ENCODE data around the gene CAPN12. TPM values are rescaled to one million over a fixed set of nuclear protein-coding genes. Genes with fewer than 3 reads are reported as not detected.

The CAPN12 gene
- total RNA-seq, 1 experiment from 2014 or later = 14.7 TPM

DNA sequence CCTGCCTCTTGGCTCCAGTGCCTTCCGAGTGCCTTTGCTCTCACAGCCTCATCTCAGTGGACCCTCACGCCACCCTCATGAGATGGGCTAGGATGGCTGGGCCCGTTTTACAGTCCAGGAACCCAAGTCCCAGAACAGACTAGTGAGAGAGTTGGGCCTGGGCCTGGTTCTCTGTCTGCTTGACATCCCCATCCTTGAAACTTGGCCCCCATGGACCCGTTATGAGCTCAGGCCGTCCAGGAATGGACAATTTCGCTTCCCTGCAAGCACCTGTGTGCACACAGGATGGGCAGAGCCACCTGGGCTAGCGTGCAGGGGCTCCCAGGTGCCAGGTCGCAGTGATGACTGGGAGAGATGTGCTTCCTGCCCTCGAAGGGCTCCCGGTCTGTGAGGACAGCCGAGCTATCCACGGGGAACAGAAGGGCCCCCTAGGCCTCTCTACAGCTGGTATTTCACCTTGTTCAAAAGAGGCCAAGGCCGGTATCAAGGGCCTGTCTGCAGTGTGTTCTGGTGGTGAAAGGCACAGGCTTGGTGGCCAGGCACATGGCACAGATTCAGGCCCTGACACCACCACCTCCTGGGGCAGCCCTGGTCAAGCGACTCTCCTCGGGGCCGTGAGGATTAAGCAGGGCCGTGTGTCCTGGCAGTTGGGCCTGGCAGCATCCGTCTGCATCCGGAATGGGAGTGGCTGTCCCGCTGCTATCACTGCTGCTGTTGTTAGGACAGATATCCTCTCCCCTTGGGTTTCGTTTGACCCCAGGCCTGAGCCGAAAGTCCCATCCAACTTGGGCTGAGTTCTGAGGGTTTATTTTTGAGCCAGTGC, 38.9 kb downstream of the CAPN12 start:
- BruUV-seq (replicated peaks) = no TSS peak
- no peaks in the 10 kb centered on the region for H3K27me3 Mint-ChIP-seq (ENCODE audit: unreplicated experiment)
- no peak overlapping the region for H3K4me3 Mint-ChIP-seq (ENCODE audit: low read depth, unreplicated experiment)
- H3K4me1 Mint-ChIP-seq (ENCODE audit: low read depth, unreplicated experiment) = peaks cover 59% of the 10 kb centered on the region
- TF ChIP-seq, protein P1, sequence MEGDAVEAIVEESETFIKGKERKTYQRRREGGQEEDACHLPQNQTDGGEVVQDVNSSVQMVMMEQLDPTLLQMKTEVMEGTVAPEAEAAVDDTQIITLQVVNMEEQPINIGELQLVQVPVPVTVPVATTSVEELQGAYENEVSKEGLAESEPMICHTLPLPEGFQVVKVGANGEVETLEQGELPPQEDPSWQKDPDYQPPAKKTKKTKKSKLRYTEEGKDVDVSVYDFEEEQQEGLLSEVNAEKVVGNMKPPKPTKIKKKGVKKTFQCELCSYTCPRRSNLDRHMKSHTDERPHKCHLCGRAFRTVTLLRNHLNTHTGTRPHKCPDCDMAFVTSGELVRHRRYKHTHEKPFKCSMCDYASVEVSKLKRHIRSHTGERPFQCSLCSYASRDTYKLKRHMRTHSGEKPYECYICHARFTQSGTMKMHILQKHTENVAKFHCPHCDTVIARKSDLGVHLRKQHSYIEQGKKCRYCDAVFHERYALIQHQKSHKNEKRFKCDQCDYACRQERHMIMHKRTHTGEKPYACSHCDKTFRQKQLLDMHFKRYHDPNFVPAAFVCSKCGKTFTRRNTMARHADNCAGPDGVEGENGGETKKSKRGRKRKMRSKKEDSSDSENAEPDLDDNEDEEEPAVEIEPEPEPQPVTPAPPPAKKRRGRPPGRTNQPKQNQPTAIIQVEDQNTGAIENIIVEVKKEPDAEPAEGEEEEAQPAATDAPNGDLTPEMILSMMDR (IDR thresholded peaks at IDR 0.05; ENCODE audit: unreplicated experiment) = no peak
- peaks cover 100% of the 10 kb centered on the region for H3K36me3 Mint-ChIP-seq (ENCODE audit: insufficient read depth, unreplicated experiment)
- CTCF ChIA-PET = interaction anchor here (1.0 kb wide), 1 partner anchor 22 kb away, joined by 3 read pairs; no protein-coding TSS in a partner anchor
- H3K27ac Mint-ChIP-seq (ENCODE audit: unreplicated experiment) = peak overlapping the region; percentile 86
- intact Hi-C loops (cut with micrococcal nuclease; ENCODE audit: unreplicated experiment) = no loop called here
- H3K9me3 Mint-ChIP-seq (ENCODE audit: low read depth, unreplicated experiment) = no peaks in the 10 kb centered on the region
- no peak for DNase-seq

DNA sequence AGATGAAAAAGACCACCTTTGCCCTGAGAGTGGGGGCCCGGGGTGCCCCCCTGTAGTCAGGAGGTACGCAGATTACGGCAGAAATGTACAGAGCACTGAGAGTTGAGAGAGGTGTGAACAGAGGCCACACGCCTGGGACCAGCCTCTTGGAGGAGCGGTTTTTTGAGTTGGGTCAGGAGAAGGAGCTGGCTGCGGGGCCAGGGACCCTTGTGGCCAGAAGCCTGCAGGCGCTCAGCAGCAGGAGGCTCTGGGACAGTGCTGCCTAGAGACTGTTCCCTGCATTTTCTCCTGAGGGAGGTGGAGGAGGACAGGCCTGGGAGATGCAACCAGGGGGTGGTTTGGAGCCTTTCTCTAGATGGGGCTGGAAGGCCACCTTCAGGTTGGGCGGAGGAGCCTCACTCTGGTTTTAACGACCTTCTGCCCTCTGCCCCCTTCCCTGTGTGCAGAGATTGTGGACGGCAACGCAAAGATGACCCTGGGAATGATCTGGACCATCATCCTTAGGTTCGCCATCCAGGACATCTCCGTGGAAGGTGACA, 39.7 kb downstream of the CAPN12 start:
- intact Hi-C loops (cut with micrococcal nuclease; ENCODE audit: unreplicated experiment) = no loop called here
- H3K27ac Mint-ChIP-seq (ENCODE audit: unreplicated experiment) = peak overlapping the region; percentile 51
- peaks cover 100% of the 10 kb centered on the region for H3K36me3 Mint-ChIP-seq (ENCODE audit: insufficient read depth, unreplicated experiment)
- DNase-seq = no peak
- peaks cover 64% of the 10 kb centered on the region for H3K4me1 Mint-ChIP-seq (ENCODE audit: low read depth, unreplicated experiment)
- CTCF ChIA-PET = interaction anchor here (1.0 kb wide), 2 partner anchors 21 to 46 kb away, joined by 3 to 5 read pairs; no protein-coding TSS in a partner anchor
- H3K9me3 Mint-ChIP-seq (ENCODE audit: low read depth, unreplicated experiment) = no peaks in the 10 kb centered on the region
- no TSS peak for BruUV-seq (replicated peaks)
- TF ChIP-seq, protein P1 (IDR thresholded peaks at IDR 0.05; ENCODE audit: unreplicated experiment) = no peak
- no peak overlapping the region for H3K4me3 Mint-ChIP-seq (ENCODE audit: low read depth, unreplicated experiment)
- no peaks in the 10 kb centered on the region for H3K27me3 Mint-ChIP-seq (ENCODE audit: unreplicated experiment)

DNA sequence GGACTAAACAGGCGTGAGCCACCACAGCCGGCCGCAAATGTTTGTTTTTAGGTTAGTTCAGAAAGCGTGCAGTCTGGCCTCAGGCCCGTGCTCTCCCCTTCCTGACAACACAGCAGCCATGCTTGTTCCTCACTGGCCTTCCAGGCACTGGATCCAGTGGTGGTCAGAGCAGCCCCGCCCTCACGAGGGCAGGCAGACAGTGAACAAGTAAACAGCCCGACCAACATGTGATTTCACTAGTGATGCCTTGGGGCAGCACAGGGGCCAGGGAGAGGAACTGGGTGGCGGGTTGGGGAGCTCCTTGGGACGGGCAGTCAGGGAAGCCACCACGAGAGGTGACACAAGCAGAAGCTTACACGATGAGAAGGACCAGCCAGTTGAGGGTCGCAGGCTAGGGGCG, 40.8 kb downstream of the CAPN12 start:
- CTCF ChIA-PET = interaction anchor here (0.7 to 1.0 kb wide), 2 partner anchors 45 to 1097 kb away, joined by 3 to 5 read pairs; no protein-coding TSS in a partner anchor
- BruUV-seq (replicated peaks) = no TSS peak
- no peak for DNase-seq
- H3K27me3 Mint-ChIP-seq (ENCODE audit: unreplicated experiment) = no peaks in the 10 kb centered on the region
- TF ChIP-seq, protein P1 (IDR thresholded peaks at IDR 0.05; ENCODE audit: unreplicated experiment) = no peak
- peaks cover 100% of the 10 kb centered on the region for H3K36me3 Mint-ChIP-seq (ENCODE audit: insufficient read depth, unreplicated experiment)
- intact Hi-C loops (cut with micrococcal nuclease; ENCODE audit: unreplicated experiment) = no loop called here
- peak overlapping the region; percentile 63 for H3K27ac Mint-ChIP-seq (ENCODE audit: unreplicated experiment)
- no peak overlapping the region for H3K4me3 Mint-ChIP-seq (ENCODE audit: low read depth, unreplicated experiment)
- peaks cover 74% of the 10 kb centered on the region for H3K4me1 Mint-ChIP-seq (ENCODE audit: low read depth, unreplicated experiment)
- H3K9me3 Mint-ChIP-seq (ENCODE audit: low read depth, unreplicated experiment) = no peaks in the 10 kb centered on the region

DNA sequence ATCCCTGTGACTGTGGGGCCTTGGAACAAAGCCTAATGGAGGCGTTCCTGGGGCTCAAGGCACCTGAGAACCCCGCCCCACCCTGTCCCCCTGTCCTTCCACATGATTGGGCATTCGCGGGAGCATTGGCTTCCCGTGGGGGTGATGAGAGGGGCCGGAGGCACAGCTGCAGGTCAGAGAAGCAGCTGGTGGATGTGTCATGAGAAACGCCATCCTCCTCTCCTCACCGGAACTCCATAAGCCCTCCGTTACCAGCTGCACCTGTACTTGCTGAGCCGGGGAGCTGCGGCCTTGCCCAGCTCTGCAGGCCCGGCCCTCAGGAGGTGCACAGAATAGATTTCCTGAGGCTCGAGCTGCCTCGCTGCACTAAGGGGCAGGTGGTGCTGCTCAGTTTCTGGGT, 42.0 kb downstream of the CAPN12 start:
- intact Hi-C loops (cut with micrococcal nuclease; ENCODE audit: unreplicated experiment) = no loop called here
- no TSS peak for BruUV-seq (replicated peaks)
- CTCF ChIA-PET = no interaction called here
- DNase-seq = no peak
- peaks cover 74% of the 10 kb centered on the region for H3K4me1 Mint-ChIP-seq (ENCODE audit: low read depth, unreplicated experiment)
- no peaks in the 10 kb centered on the region for H3K9me3 Mint-ChIP-seq (ENCODE audit: low read depth, unreplicated experiment)
- H3K27me3 Mint-ChIP-seq (ENCODE audit: unreplicated experiment) = no peaks in the 10 kb centered on the region
- H3K36me3 Mint-ChIP-seq (ENCODE audit: insufficient read depth, unreplicated experiment) = peaks cover 100% of the 10 kb centered on the region
- peak overlapping the region; percentile 12 for H3K27ac Mint-ChIP-seq (ENCODE audit: unreplicated experiment)
- H3K4me3 Mint-ChIP-seq (ENCODE audit: low read depth, unreplicated experiment) = no peak overlapping the region
- TF ChIP-seq, protein P1 (IDR thresholded peaks at IDR 0.05; ENCODE audit: unreplicated experiment) = no peak
